Testis (tissue), 5 donors: Measurements from ENCODE around the gene RAB26. TPM values are rescaled to one million over a fixed set of nuclear protein-coding genes. Genes with fewer than 3 reads are reported as not detected.
A peak's percentile ranks its signal among the peaks of the same experiment; 100 is the strongest.
"Not testable (repeated sequence)": the region's sequence is repeated elsewhere in the genome, so short reads cannot be mapped to it uniquely, and the experiment has no call there.

Source experiments
- DNase-seq: peaks from one replicate; pipeline ENCODE4 v3.0.0-alpha.2; 2019
- H3K27ac ChIP-seq, 2 donors: fragments of 200-600 bp; sonication (generic); one replicate each; pipeline ENCODE4 v1.5.1; 2019
- H3K27me3 ChIP-seq: fragments of 200-600 bp; sonication (generic); one replicate; pipeline ENCODE4 v1.5.1; 2019
- H3K36me3 ChIP-seq: fragments of 200-600 bp; sonication (generic); one replicate; pipeline ENCODE4 v1.5.1; 2017; ENCODE audit warnings: low read depth; ENCODE audit errors: missing control alignments
- H3K4me1 ChIP-seq: fragments of 200-600 bp; sonication (generic); one replicate; pipeline ENCODE4 v1.5.1; 2019
- H3K4me3 ChIP-seq, 2 donors: fragments of 200-600 bp; sonication (generic); one replicate each; pipeline ENCODE4 v1.5.1; 2017 to 2019
- H3K9me3 ChIP-seq: fragments of 200-600 bp; sonication (generic); one replicate; pipeline ENCODE4 v1.5.1; 2017
- POLR2A ChIP-seq: fragments of 450-650 bp; IDR thresholded peaks from one replicate; pipeline ENCODE4 v1.6.1; 2017; ENCODE audit warnings: antibody characterized with exemption, mild to moderate bottlenecking, moderate library complexity
- WGBS, 2 donors: methylation state at CpG; one replicate each; pipeline ENCODE4 v1.1.5; 2018; 5-methylcytosine and 5-hydroxymethylcytosine counted together
- intact Hi-C: fragments of 100-400 bp; cut with DNase I; formaldehyde crosslinking; loops from one replicate; pipeline ENCODE4 v1.15.1; 2023; ENCODE audit warnings: low total_unique reads
- long read RNA-seq, 2 donors: transcript quantifications; one replicate each; lab custom pipeline, GENCODE V29; 2026
- polyA plus RNA-seq: library from polyadenylated mRNA; stranded (reverse); fragments of 350-450 nt; fragmentation: Illumina TruSeq; extraction: RNeasy Lipid Tissue Mini Kit (QIAGEN cat#74804); gene quantifications from one replicate; pipeline ENCODE4 v1.2.3, GENCODE V29; 2014; ENCODE audit warnings: low read depth, low replicate concordance; ENCODE audit not compliant: insufficient read depth
- total RNA-seq, 2 donors: library from RNA; depleted of rRNA; stranded (reverse); fragments of >200 nt; gene quantifications; one replicate each; pipeline ENCODE4 v1.2.3, GENCODE V29; 2016
- TF ChIP-seq, protein P1 (sequence below), 3 experiments: fragments of 450-650 bp in 2 of 3; fragments of 200-600 bp in 1 of 3; sonication (generic) in 1 of 3; IDR thresholded peaks; one replicate each; pipeline ENCODE4 v1.5.1; 2016 to 2019; ENCODE audit warnings: antibody characterized with exemption in 3 of 3, mild to moderate bottlenecking in 2 of 3, moderate library complexity in 1 of 3

The RAB26 gene, protein sequence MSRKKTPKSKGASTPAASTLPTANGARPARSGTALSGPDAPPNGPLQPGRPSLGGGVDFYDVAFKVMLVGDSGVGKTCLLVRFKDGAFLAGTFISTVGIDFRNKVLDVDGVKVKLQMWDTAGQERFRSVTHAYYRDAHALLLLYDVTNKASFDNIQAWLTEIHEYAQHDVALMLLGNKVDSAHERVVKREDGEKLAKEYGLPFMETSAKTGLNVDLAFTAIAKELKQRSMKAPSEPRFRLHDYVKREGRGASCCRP
- total RNA-seq (1 to 10 TPM; 3.2 to 3.6 TPM), polyA plus RNA-seq (1.5 TPM)
- long read RNA-seq, donor 1 = 0 reads
- long read RNA-seq, donor 2, partial matches to known transcripts = 0 of 1 reads
- long read RNA-seq, donor 2, other reads (novel, unspliced or antisense) = 0 of 1 reads

DNA sequence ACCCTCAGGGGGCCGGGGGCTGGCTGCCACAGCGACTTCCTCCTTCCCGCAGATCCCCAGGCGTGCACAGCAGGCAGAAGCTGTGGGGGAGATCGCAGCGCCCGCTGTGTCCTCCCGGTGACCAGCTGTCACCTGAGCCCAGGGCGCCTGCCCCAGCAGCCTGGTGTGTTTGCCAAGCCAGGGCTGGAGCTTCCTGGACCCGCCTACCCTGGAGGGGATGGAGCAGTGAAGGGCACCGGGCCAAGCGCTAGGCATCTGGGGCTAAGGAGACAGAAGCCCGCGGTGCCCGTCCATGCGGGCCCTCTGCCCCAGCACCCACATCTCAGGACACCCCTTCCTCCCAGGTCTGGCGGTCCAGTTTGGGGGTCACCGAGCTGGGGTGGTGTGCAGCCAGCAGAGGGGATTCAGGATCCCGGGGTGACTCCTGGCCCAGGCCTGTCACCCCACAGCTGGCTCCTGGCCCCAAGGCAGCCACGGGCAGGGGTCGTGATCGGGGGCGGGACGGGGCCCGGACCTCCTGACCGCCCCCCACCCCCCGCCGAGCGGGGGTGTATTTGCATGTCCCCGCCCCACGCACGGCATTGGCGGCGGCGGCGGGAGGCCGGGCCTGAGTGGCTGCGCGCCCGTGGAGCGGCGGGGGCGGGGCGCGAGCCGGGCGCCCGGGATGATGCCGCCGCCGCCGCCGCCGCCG, at the start of gene RAB26:
RAB26 (plus strand) TSS at position 645 of the 691 bp plus-strand sequence. CDS start 159 bp downstream, outside the sequence.
- Histone ChIP-seq H3K27me3 (no peaks in the 10 kb centered on the region), H3K9me3 (no peaks in the 10 kb centered on the region), H3K36me3 (no peaks in the 10 kb centered on the region), H3K4me3 (peak within 1 kb of the TSS; percentile 35 to 40), H3K4me1 (peaks cover 39% of the 10 kb centered on the region), H3K27ac (no peak within 1 kb of the TSS)
- TF ChIP-seq, protein P1, sequence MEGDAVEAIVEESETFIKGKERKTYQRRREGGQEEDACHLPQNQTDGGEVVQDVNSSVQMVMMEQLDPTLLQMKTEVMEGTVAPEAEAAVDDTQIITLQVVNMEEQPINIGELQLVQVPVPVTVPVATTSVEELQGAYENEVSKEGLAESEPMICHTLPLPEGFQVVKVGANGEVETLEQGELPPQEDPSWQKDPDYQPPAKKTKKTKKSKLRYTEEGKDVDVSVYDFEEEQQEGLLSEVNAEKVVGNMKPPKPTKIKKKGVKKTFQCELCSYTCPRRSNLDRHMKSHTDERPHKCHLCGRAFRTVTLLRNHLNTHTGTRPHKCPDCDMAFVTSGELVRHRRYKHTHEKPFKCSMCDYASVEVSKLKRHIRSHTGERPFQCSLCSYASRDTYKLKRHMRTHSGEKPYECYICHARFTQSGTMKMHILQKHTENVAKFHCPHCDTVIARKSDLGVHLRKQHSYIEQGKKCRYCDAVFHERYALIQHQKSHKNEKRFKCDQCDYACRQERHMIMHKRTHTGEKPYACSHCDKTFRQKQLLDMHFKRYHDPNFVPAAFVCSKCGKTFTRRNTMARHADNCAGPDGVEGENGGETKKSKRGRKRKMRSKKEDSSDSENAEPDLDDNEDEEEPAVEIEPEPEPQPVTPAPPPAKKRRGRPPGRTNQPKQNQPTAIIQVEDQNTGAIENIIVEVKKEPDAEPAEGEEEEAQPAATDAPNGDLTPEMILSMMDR (IDR thresholded peaks at IDR 0.05) = no peak
- intact Hi-C loops = no loop called here
- 13 to 28% methylated on average over 5 to 38 of the region's 55 CpGs for WGBS, 2 donors
- peak; percentile 84 for DNase-seq

GRCh38 chr16:2101581-2101980, 46.8 kb upstream of the RAB26 start:
- intact Hi-C loops, DNase-seq, H3K9me3 ChIP-seq, H3K27ac ChIP-seq, H3K4me1 ChIP-seq, H3K27me3 ChIP-seq, H3K36me3 ChIP-seq, H3K4me3 ChIP-seq: not testable (repeated sequence)
- 89 to 90% methylated on average over 11 to 12 of the region's 16 CpGs for WGBS, 2 donors

DNA sequence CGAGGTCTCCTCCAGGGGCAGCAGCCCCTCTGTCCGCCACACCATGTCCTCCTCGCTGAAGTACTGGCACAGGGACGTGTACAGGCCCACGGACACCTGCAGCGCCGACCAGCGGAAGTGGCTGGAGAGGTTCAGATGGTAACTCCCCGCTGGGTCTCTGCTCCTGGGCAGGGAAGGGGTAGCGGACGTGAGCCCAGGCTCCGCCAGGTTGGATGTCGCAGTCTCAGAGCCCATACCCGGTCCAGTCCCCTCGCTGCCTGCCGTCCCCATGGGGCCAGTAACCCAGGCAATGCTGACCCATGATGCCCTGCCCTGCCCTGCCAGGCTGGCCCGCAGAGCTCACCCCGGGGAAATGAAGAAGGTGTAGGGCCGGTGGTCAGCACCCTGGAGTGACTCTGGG, 46.0 kb upstream of the RAB26 start:
- Histone ChIP-seq H3K4me3 (no peak overlapping the region), H3K4me1 (no peaks in the 10 kb centered on the region), H3K9me3 (no peaks in the 10 kb centered on the region), H3K27ac (no peak overlapping the region), H3K27me3 (no peaks in the 10 kb centered on the region), H3K36me3 (no peaks in the 10 kb centered on the region)
- 88 to 93% methylated on average over 11 to 18 of the region's 19 CpGs for WGBS, 2 donors
- TF ChIP-seq, protein P1 (IDR thresholded peaks at IDR 0.05) = no peak
- TF ChIP-seq POLR2A = no peak
- DNase-seq = no peak
- intact Hi-C loops = no loop called here

GRCh38 chr16:2104464-2104863, 44.0 kb upstream of the RAB26 start:
- H3K27ac ChIP-seq, H3K4me3 ChIP-seq, DNase-seq, H3K9me3 ChIP-seq, H3K36me3 ChIP-seq, intact Hi-C loops, H3K4me1 ChIP-seq, H3K27me3 ChIP-seq: not testable (repeated sequence)
- WGBS, 2 donors = 82 to 96% methylated on average over 8 to 15 of the region's 20 CpGs

GRCh38 chr16:2105291-2105690, 43.1 kb upstream of the RAB26 start:
- H3K9me3 ChIP-seq, H3K4me1 ChIP-seq, DNase-seq, intact Hi-C loops, H3K4me3 ChIP-seq, H3K27me3 ChIP-seq, H3K27ac ChIP-seq, H3K36me3 ChIP-seq: not testable (repeated sequence)
- 90 to 92% methylated on average over 8 to 21 of the region's 21 CpGs for WGBS, 2 donors

DNA sequence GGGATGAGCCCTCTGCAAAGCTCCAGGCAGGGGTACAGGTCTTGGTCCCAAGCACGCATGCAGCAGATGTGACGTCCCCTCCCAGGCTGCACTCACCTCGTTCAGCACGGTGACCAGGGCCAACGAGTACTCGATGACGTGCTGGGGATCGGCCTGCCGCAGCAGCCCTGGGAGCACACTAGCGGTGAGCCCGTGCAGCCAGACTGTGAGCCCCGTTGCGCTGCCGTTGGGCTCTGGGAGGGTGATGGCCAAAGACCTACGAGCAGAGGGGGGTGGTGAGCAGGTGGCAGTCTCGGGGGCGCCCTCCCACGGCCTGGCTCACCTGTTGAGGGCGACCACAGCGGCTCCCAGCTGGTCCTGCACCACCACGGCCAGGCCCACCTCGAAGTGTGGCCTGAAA, 42.7 kb upstream of the RAB26 start:
- not testable (repeated sequence) for H3K9me3 ChIP-seq

DNA sequence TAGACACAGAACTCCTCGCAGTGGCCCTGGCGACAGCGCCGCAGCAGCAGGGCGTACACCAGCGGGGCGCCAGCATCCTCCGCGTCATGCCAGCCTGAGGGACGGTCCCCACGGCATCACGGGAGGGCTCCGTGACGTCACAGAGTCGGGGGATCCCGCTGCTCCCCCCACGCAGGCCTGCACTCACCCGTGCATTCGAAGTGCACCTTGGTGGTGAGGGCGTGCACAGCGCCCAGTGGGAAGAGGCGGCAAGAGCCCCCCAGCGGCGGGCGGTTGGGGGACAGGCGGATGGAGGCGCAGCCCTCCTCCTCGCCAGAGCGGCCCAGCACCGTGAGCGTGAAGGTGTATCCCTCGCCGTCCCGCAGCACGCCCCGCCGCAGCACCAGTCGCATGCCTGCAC, 42.2 kb upstream of the RAB26 start:
- DNase-seq, H3K9me3 ChIP-seq, H3K27me3 ChIP-seq, H3K4me3 ChIP-seq, H3K27ac ChIP-seq, H3K36me3 ChIP-seq, H3K4me1 ChIP-seq, intact Hi-C loops: not testable (repeated sequence)
- WGBS, 2 donors = 94% methylated on average over 30 of the region's 38 CpGs; no CpG with 5 or more reads in 1 of the 2 donors

More for the DNA sequence above, 42.7 kb upstream of the RAB26 start:
- whole genome bisulfite sequencing, 2 donors = 90 to 91% methylated on average over 11 to 13 of the region's 22 CpGs
- H3K27me3 ChIP-seq, H3K27ac ChIP-seq, H3K36me3 ChIP-seq, intact Hi-C loops, H3K4me3 ChIP-seq, DNase-seq, H3K4me1 ChIP-seq: not testable (repeated sequence)

DNA sequence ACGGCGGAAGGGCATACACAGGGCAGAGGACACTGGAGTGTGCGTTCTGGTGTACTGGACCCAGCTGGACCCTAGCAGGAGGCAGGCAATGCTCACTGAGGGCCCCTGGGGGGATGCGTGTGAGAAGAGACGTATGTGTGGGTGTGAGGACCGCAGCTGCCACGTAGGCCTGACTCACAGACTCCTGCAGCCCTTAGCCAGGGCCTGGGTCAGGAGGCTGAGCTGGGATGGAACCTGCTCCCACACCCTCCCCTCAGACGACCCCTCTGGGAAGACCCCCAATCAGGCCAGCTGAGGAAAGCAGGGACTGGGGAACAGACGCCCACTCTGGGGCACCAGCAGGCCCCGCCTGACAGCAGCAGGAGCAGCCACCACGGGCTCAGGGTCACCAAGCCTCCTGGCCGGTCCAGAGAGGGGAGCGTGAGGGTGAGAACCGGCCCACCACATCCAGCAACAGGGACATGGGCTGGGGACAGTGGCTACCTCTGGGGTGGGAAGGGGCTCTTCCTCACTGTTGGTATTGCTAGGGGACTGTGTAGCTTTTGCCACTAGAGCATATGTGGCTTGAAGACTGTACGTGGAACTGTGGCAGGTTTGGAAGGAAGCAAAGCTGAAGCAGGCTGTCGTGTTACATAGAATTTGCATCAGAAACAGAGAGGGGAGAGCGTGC, 41.2 kb upstream of the RAB26 start:
- H3K27ac ChIP-seq, DNase-seq, H3K27me3 ChIP-seq, H3K4me3 ChIP-seq, intact Hi-C loops, H3K9me3 ChIP-seq, H3K36me3 ChIP-seq, H3K4me1 ChIP-seq: not testable (repeated sequence)
- WGBS, 2 donors = 68 to 76% methylated on average over 13 to 17 of the region's 17 CpGs

DNA sequence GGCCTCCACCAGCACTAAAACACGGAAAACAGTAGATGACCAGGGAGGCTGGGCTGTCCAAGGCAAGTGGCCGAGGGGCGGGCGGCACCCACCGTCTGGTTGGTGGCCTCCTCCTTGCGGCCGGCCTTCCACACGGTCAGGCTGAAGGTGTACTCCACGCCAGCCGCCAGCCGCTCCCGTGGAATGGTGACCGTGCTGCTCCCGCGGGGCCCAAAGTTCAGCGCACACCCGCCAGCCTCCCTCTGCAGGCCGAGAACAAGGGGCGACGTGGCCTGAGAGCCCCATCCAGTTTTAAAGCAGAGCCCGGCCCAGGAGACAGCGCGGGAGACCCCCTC, 40.7 kb upstream of the RAB26 start:
- H3K9me3 ChIP-seq, H3K27ac ChIP-seq, H3K36me3 ChIP-seq, H3K4me1 ChIP-seq, H3K27me3 ChIP-seq, intact Hi-C loops, H3K4me3 ChIP-seq, DNase-seq: not testable (repeated sequence)
- WGBS, 2 donors = 95% methylated on average over 23 of the region's 23 CpGs; no CpG with 5 or more reads in 1 of the 2 donors
